ENCODE results near the gene THRB. TPM values are rescaled to one million over a fixed set of nuclear protein-coding genes. Genes with fewer than 3 reads are reported as not detected.

THRB gene
- polyA plus RNA-seq, 3 donors: 27.1 to 31.1 (median 28.1) TPM

- DNase-seq (ENCODE audit: low read depth in 3 of 3, low spot score in 2 of 3): no peak
Measured at GRCh38 chr3:24492971-24493551, 1.6 kb downstream of the THRB start.

DNA sequence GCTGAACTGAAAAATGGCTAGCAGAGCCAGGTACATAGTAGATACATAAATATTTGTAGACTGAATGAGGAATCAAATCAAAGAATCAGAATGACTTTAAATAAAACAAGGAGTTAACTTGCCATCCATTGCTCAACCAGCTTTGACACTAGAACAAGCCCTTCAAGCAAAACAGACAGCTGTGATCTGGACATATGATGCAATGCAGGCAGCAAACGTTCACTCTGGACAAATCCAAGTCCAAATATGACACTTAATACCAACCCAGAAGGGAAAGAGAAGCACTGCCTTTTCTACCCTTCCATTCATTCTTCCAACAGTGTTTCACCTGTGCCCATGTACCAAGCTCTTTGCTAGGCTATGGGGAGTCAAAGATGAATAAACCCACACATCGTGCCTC lies 4.5 kb downstream of the THRB start:
- DNase-seq (ENCODE audit: low read depth in 3 of 3, low spot score in 2 of 3): no peak

GRCh38 chr3:24487325-24488262 lies 7.1 kb downstream of the THRB start:
- DNase-seq (ENCODE audit: low read depth in 3 of 3, low spot score in 2 of 3): no peak

DNA sequence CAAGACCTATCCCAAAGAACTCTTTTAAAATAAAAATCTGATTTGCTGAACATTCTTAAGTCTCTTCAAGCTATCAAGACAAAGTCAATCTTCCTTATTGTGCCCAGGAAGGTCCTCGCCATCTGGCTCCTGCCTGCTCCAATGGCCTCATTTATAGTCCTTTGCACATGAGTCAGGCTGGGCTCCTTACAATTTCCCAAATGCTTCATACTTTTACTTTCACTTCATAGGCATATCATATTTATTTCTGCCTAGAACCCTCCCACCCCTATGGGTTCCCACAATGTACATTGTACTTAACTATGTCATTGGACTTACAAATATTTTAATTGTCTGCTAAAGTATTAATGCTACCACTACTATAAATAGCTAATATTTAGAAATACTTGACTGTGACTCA lies 9.1 kb downstream of the THRB start:
- DNase-seq (ENCODE audit: low read depth in 3 of 3, low spot score in 2 of 3): no peak

GRCh38 chr3:24483873-24484272 lies 10.8 kb downstream of the THRB start:
- no peak for DNase-seq (ENCODE audit: low read depth in 3 of 3, low spot score in 2 of 3)

GRCh38 chr3:24482096-24482705 lies 12.4 kb downstream of the THRB start:
- no peak for DNase-seq (ENCODE audit: low read depth in 3 of 3, low spot score in 2 of 3)

DNA sequence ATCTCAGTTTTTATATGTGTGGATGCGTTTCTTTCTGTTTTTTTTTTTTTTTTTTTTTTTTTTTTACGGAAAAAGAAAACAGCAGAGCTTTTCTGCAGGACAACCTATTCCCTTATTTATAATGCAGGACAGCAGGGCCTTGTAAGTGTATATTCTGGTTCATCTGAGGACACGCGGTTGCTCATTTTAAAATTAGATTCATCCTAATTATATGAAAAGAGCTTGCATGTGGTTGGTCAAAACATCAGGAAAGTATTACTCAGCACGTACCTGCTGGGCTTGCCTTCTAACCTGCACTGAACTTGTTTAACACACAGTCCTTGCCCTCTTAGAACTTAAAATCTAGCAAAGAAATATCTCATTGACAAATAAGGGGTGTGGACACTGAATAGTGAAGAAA lies 13.5 kb downstream of the THRB start:
- no peak for DNase-seq (ENCODE audit: low read depth in 3 of 3, low spot score in 2 of 3)

- no peak for DNase-seq (ENCODE audit: low read depth in 3 of 3, low spot score in 2 of 3)
Measured at GRCh38 chr3:24480497-24480896, 14.2 kb downstream of the THRB start.

GRCh38 chr3:24479816-24480215 lies 14.8 kb downstream of the THRB start:
- DNase-seq (ENCODE audit: low read depth in 3 of 3, low spot score in 2 of 3): no peak

- DNase-seq (ENCODE audit: low read depth in 3 of 3, low spot score in 2 of 3): no peak
Measured at GRCh38 chr3:24476871-24477656, 17.6 kb downstream of the THRB start.

- no peak for DNase-seq (ENCODE audit: low read depth in 3 of 3, low spot score in 2 of 3)
Measured at GRCh38 chr3:24475925-24476324, 18.7 kb downstream of the THRB start.

- no peak for DNase-seq (ENCODE audit: low read depth in 3 of 3, low spot score in 2 of 3)
Measured at GRCh38 chr3:24474862-24475261, 19.8 kb downstream of the THRB start.

DNA sequence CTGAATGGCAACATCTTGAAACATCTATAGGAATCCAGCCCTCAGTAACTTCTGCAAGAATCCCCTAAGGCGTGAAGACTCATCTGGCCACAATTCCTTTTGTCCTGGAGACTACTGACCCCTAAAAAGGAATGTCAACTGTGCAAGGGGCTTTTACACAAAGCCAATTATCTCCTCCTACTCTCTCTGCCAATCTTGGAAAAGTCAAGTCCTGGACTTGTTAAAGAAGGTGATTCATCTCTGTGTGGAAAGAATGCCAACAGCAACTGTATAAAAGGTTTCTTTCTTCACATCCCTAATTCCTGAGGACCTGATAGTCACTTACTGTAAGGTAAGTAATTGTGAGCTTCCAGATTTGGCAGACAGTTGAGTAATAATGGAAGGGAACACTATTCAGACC lies 22.3 kb downstream of the THRB start:
- DNase-seq (ENCODE audit: low read depth in 3 of 3, low spot score in 2 of 3): no peak

DNA sequence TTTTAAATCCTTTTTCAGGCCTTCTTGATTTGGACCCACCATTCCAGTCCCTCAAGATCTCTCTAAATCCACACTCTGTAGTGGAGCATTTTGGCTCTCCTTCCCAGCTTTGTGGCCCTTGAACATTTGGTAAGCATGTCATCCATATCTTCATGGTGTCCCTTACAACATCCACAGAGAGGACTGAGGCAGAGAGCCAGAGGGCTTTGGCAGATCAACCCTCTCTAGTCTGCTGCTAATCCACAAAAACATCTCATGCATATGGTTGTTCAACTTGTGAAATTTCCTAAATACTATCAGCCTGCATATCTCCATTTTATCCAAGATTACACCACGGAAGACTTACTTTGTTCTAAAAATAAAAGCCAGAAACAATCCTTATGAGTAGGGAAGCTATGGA lies 23.2 kb downstream of the THRB start:
- DNase-seq (ENCODE audit: low read depth in 3 of 3, low spot score in 2 of 3): no peak

- no peak for DNase-seq (ENCODE audit: low read depth in 3 of 3, low spot score in 2 of 3)
Measured at GRCh38 chr3:24470277-24470676, 24.4 kb downstream of the THRB start.

DNA sequence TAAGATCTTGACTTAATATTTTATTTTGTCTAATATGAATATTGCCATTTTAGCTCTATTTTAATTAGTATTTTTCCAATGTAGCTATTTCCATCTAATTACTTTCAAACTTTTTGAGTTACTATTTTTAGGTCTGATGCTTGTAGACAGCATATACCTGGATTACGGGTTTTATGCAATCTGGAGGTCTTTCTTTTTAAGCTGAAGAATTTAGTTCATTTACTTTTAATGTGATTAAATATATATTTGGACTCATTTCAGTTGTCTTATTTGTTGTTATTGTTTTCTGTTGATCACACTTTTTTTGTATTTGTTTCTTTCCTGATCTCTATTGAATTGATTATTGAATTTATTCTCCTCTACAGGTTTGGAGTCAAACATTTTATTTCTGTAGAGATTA lies 30.3 kb downstream of the THRB start:
- no peak for DNase-seq (ENCODE audit: low read depth in 3 of 3, low spot score in 2 of 3)

- no peak for DNase-seq (ENCODE audit: low read depth in 3 of 3, low spot score in 2 of 3)
Measured at GRCh38 chr3:24462737-24463136, 31.9 kb downstream of the THRB start.

DNA sequence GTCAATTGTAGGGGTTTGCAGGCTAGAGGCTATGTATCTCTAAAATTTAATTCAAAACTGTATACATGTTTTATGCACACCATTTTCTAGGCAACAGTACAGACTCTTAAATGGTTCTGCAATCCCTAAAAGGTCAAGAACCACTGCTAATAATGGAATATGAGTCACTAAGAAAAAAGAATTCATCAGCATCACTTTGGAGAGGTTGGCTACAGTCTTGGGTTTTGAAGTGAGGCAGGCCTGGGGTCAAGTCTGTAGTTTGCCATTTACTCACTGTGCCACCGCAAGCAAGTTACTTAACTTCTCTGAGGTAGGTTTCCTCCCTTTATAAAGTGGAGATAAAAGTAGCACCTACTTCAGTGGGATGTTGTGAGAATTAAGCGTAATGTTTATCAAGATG lies 33.7 kb downstream of the THRB start:
- DNase-seq (ENCODE audit: low read depth in 3 of 3, low spot score in 2 of 3): no peak

GRCh38 chr3:24457719-24458118 lies 36.9 kb downstream of the THRB start:
- no peak for DNase-seq (ENCODE audit: low read depth in 3 of 3, low spot score in 2 of 3)

- DNase-seq (ENCODE audit: low read depth in 3 of 3, low spot score in 2 of 3): no peak
Measured at GRCh38 chr3:24454856-24455255, 39.8 kb downstream of the THRB start.

DNA sequence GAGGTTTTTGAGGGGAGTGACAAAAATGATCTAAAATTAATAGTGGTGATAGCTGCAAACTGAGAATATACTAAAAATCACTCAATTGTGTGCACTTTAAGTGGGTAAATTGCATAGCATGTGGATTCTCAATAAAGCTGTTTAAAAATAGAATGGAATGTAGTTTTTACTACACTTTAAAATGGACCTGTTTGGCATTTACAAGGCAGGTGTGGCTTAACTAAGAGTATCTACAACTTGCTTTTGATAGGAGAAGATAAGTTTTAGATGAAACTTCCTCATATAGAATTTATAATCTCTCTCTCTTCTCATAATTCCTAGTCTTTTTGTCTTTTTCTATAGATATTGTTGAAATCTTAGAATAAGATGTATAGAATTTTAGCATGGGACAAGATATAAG lies 40.3 kb downstream of the THRB start:
- DNase-seq (ENCODE audit: low read depth in 3 of 3, low spot score in 2 of 3): no peak
